GM13976 (cell line): Measurements from ENCODE around the gene ACER2.

ENCODE experiments used
- DNase-seq: peaks from one replicate; pipeline ENCODE4 v3.0.0; 2012; ENCODE audit warnings: low spot score
- in situ Hi-C: fragments of 300-500 bp; cut with MboI; formaldehyde crosslinking; loops from one replicate; pipeline ENCODE4 v1.12.0; 2022; ENCODE audit warnings: low sequenced_read_pairs, mixed read lengths, inconsistent platforms; ENCODE audit not compliant: unreplicated experiment
- TF ChIP-seq, protein P1 (sequence below): IDR thresholded peaks from 2 replicates; pipeline ENCODE4 v1.5.1; 2012; ENCODE audit warnings: borderline replicate concordance, mild to moderate bottlenecking; ENCODE audit not compliant: insufficient read depth; ENCODE audit errors: extremely low read depth, missing control alignments, control extremely low read depth

Gene ACER2

GRCh38 chr9:19496321-19497050 lies 87.7 kb downstream of the ACER2 start:
- TF ChIP-seq, protein P1, sequence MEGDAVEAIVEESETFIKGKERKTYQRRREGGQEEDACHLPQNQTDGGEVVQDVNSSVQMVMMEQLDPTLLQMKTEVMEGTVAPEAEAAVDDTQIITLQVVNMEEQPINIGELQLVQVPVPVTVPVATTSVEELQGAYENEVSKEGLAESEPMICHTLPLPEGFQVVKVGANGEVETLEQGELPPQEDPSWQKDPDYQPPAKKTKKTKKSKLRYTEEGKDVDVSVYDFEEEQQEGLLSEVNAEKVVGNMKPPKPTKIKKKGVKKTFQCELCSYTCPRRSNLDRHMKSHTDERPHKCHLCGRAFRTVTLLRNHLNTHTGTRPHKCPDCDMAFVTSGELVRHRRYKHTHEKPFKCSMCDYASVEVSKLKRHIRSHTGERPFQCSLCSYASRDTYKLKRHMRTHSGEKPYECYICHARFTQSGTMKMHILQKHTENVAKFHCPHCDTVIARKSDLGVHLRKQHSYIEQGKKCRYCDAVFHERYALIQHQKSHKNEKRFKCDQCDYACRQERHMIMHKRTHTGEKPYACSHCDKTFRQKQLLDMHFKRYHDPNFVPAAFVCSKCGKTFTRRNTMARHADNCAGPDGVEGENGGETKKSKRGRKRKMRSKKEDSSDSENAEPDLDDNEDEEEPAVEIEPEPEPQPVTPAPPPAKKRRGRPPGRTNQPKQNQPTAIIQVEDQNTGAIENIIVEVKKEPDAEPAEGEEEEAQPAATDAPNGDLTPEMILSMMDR, result no peak
- no peak for DNase-seq
- in situ Hi-C loops, result no loop called here

DNA sequence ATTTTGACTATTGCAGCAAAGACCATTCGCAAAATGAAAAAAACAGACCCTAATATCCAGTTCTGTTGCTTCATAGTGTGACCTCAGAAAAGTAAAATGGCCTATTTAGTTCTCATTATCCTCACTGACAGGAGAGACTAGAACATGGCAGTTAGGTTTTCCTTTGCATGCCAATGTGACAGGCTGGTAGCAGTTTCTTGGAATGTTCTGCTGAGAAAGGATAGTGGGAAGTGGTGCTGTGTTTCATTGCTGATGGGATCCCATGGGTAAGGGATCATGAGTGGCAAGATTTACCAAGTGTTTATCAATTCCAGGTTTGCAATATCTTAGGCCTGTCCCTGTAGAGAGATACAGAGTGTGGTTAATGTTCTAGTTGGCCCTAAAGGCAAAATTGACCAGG lies 88.5 kb downstream of the ACER2 start:
- in situ Hi-C loops, result no loop called here
- DNase-seq, result no peak
- TF ChIP-seq, protein P1, result no peak

- in situ Hi-C loops, result no loop called here
- DNase-seq, result no peak
- TF ChIP-seq, protein P1, result no peak
Measured at GRCh38 chr9:19498015-19498414, 89.2 kb downstream of the ACER2 start.
